Endothelial cell (in vitro differentiated cells): ENCODE measurements around the gene NR2C2AP. TPM values are rescaled to one million over a fixed set of nuclear protein-coding genes. Genes with fewer than 3 reads are reported as not detected.

Source experiments
- DNase-seq: peaks from one replicate; pipeline ENCODE4 v3.0.0; 2021; ENCODE audit warnings: low spot score
- H3K27ac Mint-ChIP-seq: one replicate; pipeline ENCODE4 v1.8.0; 2021; ENCODE audit warnings: mixed read lengths, inconsistent platforms; ENCODE audit not compliant: unreplicated experiment
- H3K27me3 Mint-ChIP-seq: one replicate; pipeline ENCODE4 v1.8.0; 2021; ENCODE audit warnings: mild to moderate bottlenecking, moderate library complexity, mixed read lengths, inconsistent platforms; ENCODE audit not compliant: unreplicated experiment
- H3K36me3 Mint-ChIP-seq: one replicate; pipeline ENCODE4 v1.8.0; 2021; ENCODE audit warnings: mild to moderate bottlenecking, low read depth, mixed read lengths, inconsistent platforms; ENCODE audit not compliant: unreplicated experiment
- H3K4me1 Mint-ChIP-seq: one replicate; pipeline ENCODE4 v1.8.0; 2021; ENCODE audit warnings: mild to moderate bottlenecking, mixed read lengths, inconsistent platforms; ENCODE audit not compliant: unreplicated experiment
- H3K4me3 Mint-ChIP-seq: one replicate; pipeline ENCODE4 v1.8.0; 2021; ENCODE audit warnings: mild to moderate bottlenecking, mixed read lengths, inconsistent platforms; ENCODE audit not compliant: unreplicated experiment
- H3K9me3 Mint-ChIP-seq: one replicate; pipeline ENCODE4 v1.8.0; 2021; ENCODE audit warnings: mixed read lengths, inconsistent platforms; ENCODE audit not compliant: unreplicated experiment
- CTCF ChIP-seq: fragments of 200-600 bp; sonication (generic); IDR thresholded peaks from one replicate; pipeline ENCODE4 v1.5.0; 2021; ENCODE audit warnings: antibody characterized with exemption; ENCODE audit not compliant: unreplicated experiment
- total RNA-seq: library from RNA; stranded (reverse); fragmentation: NEBNext Ultra II Directional; extraction: Animal tissue kit (Norgen Biotek cat#: 25700); gene quantifications from one replicate; pipeline ENCODE4 v1.2.1, GENCODE V29; 2021; ENCODE audit not compliant: unreplicated experiment

NR2C2AP gene
- total RNA-seq, 1 donor from 2014 or later, result 4.3 TPM

- no peak for TF ChIP-seq CTCF
- Mint-ChIP-seq H3K4me3 (no peak overlapping the region), H3K27me3 (peaks cover 19% of the 10 kb centered on the region)
Observed at GRCh38 chr19:19212916-19213315, 9.7 kb upstream of the NR2C2AP start.

GRCh38 chr19:19211499-19212420 is 8.5 kb upstream of the NR2C2AP start, which contains the start of gene NCAN:
Gene NCAN (plus strand): TSS chr19:19211958. CDS start chr19:19216954, 4,996 bp downstream.
- TF ChIP-seq CTCF, result no peak
- Mint-ChIP-seq H3K27ac (no peak within 1 kb of the TSS), H3K4me3 (no peak within 1 kb of the TSS), H3K27me3 (peaks cover 27% of the 10 kb centered on the region), H3K36me3 (peaks cover 11% of the 10 kb centered on the region), H3K9me3 (no peaks in the 10 kb centered on the region), H3K4me1 (peaks cover 2% of the 10 kb centered on the region)
- DNase-seq, result peak; percentile 31

More at GRCh38 chr19:19212916-19213315, 9.7 kb upstream of the NR2C2AP start:
- H3K36me3 Mint-ChIP-seq, result peaks cover 4% of the 10 kb centered on the region
- no peaks in the 10 kb centered on the region for H3K4me1 Mint-ChIP-seq
- no peak overlapping the region for H3K27ac Mint-ChIP-seq
- no peak for DNase-seq
- no peaks in the 10 kb centered on the region for H3K9me3 Mint-ChIP-seq

GRCh38 chr19:19209372-19209771 is 6.2 kb upstream of the NR2C2AP start:
- Mint-ChIP-seq H3K4me3 (no peak overlapping the region), H3K36me3 (peaks cover 9% of the 10 kb centered on the region), H3K27me3 (peaks cover 24% of the 10 kb centered on the region), H3K9me3 (no peaks in the 10 kb centered on the region), H3K4me1 (peaks cover 3% of the 10 kb centered on the region), H3K27ac (no peak overlapping the region)
- TF ChIP-seq CTCF, result no peak
- DNase-seq, result no peak

- H3K27me3 Mint-ChIP-seq, result peaks cover 22% of the 10 kb centered on the region
- H3K27ac Mint-ChIP-seq, result no peak overlapping the region
- H3K4me3 Mint-ChIP-seq, result peak overlapping the region; percentile 68
- peaks cover 7% of the 10 kb centered on the region for H3K36me3 Mint-ChIP-seq
- DNase-seq, result no peak
- no peaks in the 10 kb centered on the region for H3K9me3 Mint-ChIP-seq
- H3K4me1 Mint-ChIP-seq, result peaks cover 3% of the 10 kb centered on the region
- no peak for TF ChIP-seq CTCF
Observed at GRCh38 chr19:19207637-19208572, 4.7 kb upstream of the NR2C2AP start.
